K562 (cell line): Measurements from ENCODE around the gene TELO2. TPM values are rescaled to one million over a fixed set of nuclear protein-coding genes. Genes with fewer than 3 reads are reported as not detected.

Experiments used
- CBX1 ChIP-seq: sonication (generic); IDR thresholded peaks from 2 replicates; pipeline ENCODE4 v1.6.1; 2016; ENCODE audit warnings: antibody characterized with exemption, low read depth, mild to moderate bottlenecking
- GATA2 ChIP-seq: sonication (generic); formaldehyde crosslinking; IDR thresholded peaks from 2 replicates; pipeline ENCODE4 v1.4.0; 2020; ENCODE audit warnings: mild to moderate bottlenecking, missing genetic modification reagents
- HDAC1 ChIP-seq, 2 experiments: fragments of 450-650 bp; IDR thresholded peaks; 2 replicates each; pipeline ENCODE4 v1.6.1; 2016 to 2017; ENCODE audit warnings: inconsistent platforms in 1 of 2, mild to moderate bottlenecking in 1 of 2, moderate library complexity in 1 of 2
- JUN ChIP-seq, 2 experiments: sonication (generic) in 1 of 2; formaldehyde crosslinking in 1 of 2; IDR thresholded peaks; 2 replicates each; pipeline versions ENCODE4 v1.6.1 to v1.8.0; 2012 to 2022; ENCODE audit warnings: borderline replicate concordance in 2 of 2, mild to moderate bottlenecking in 2 of 2, improper control_type of control experiment in 1 of 2, low read depth in 1 of 2, low read length in 1 of 2, missing genetic modification reagents in 1 of 2
- KDM2B ChIP-seq: fragments of 250-450 bp; sonication (Bioruptor Pico); IDR thresholded peaks from 2 replicates; pipeline ENCODE4 v1.8.0; 2021; ENCODE audit warnings: mild to moderate bottlenecking, moderate library complexity
- MBD2 ChIP-seq: sonication (generic); IDR thresholded peaks from 2 replicates; pipeline ENCODE4 v1.6.1; 2016; ENCODE audit warnings: low read depth, borderline replicate concordance
- MTA1 ChIP-seq: fragments of 450-650 bp; IDR thresholded peaks from 2 replicates; pipeline ENCODE4 v1.6.1; 2017; ENCODE audit warnings: borderline replicate concordance
- NONO ChIP-seq, 2 experiments: fragments of 200-400 bp in 1 of 2; fragments of 450-650 bp in 1 of 2; formaldehyde crosslinking in 1 of 2; IDR thresholded peaks; 2 replicates each; pipeline ENCODE4 v1.6.1; 2017; ENCODE audit warnings: low read depth in 2 of 2, mild to moderate bottlenecking in 2 of 2, moderate library complexity in 2 of 2, low read length in 1 of 2
- POLR2B ChIP-seq: fragments of 450-650 bp; IDR thresholded peaks from 2 replicates; pipeline ENCODE4 v1.6.1; 2018; ENCODE audit warnings: low read depth; ENCODE audit not compliant: partially characterized antibody
- PYGO2 ChIP-seq: fragments of 450-650 bp; IDR thresholded peaks from 2 replicates; pipeline ENCODE4 v1.6.1; 2016; ENCODE audit warnings: mild to moderate bottlenecking, missing genetic modification characterization, moderate library complexity, missing compliant biosample characterization
- RB1 ChIP-seq: fragments of 450-650 bp; IDR thresholded peaks from 2 replicates; pipeline ENCODE4 v1.6.1; 2017; ENCODE audit warnings: low read depth, mild to moderate bottlenecking
- ZBTB2 ChIP-seq: fragments of 450-650 bp; IDR thresholded peaks from 2 replicates; pipeline ENCODE4 v1.6.1; 2016; ENCODE audit warnings: antibody characterized with exemption
- ZNF12 ChIP-seq: sonication (generic); formaldehyde crosslinking; IDR thresholded peaks from 2 replicates; pipeline ENCODE4 v1.4.0; 2020; ENCODE audit warnings: mild to moderate bottlenecking, missing genetic modification reagents
- ZNF707 ChIP-seq: fragments of 250-450 bp; sonication (Bioruptor Pico); conservative IDR thresholded peaks from 2 replicates; pipeline ENCODE4 v1.8.0; 2022; ENCODE audit warnings: inconsistent platforms, mild to moderate bottlenecking, moderate library complexity
- polyA plus RNA-seq, 8 experiments: library from polyadenylated mRNA; depleted of rRNA in 4 of 8; stranded (reverse) in 5 of 8; unstranded in 3 of 8; fragments of >200 nt; fragmentation: Nextera tagmentation in 2 of 8; fragmentation: Illumina TruSeq in 1 of 8; extraction: Ambion mirVana in 2 of 8; extraction: Trizol in 1 of 8; gene quantifications; 2 replicates each; pipeline versions ENCODE4 v1.2.1 to v1.2.3, GENCODE V29; 2011 to 2014; ENCODE audit warnings: inconsistent platforms in 1 of 8, missing spikeins in 1 of 8
- total RNA-seq, 7 experiments: library from RNA; depleted of rRNA in 6 of 7; stranded (reverse); fragments of >200 nt in 6 of 7; fragmentation: Illumina TruSeq in 2 of 7; extraction: Trizol in 2 of 7; gene quantifications; 2 replicates each; pipeline versions ENCODE4 v1.2.1 to v1.2.3, GENCODE V29; 2011 to 2021; ENCODE audit warnings: low replicate concordance in 1 of 7
- TF ChIP-seq, protein P1 (sequence below): fragments of 450-650 bp; IDR thresholded peaks from 2 replicates; pipeline ENCODE4 v1.6.1; 2018; ENCODE audit not compliant: partially characterized antibody
- TF ChIP-seq, protein P2 (sequence below): fragments of 150-350 bp; IDR thresholded peaks from 2 replicates; pipeline ENCODE4 v1.6.1; 2014; ENCODE audit warnings: low read depth, mild to moderate bottlenecking, low read length, borderline replicate concordance

The TELO2 gene
- total and polyA plus RNA-seq, 9 of the 15 experiments (the other 6 are each of a cell fraction or from before 2014, with no cell fraction given) = 0.51 to 91.8 (median 14.5) TPM

- 0 out of 2 replicates have a peak, but pooled peaks have one; percentile 16 for TF ChIP-seq ZNF12 (CRISPR knock-in tag)
- no peak; a peak in 1 of 4 replicates for TF ChIP-seq NONO (IDR thresholded peaks at IDR 0.05; ENCODE audit: low read depth in 2 of 2, low read length in 1 of 2)
- 0 out of 2 replicates have a peak, but pooled peaks have one; percentile 11 for TF ChIP-seq GATA2 (CRISPR knock-in tag)
- TF ChIP-seq MBD2 = no peak; the same call in 1 of the 2 replicates
- 0 out of 2 replicates have a peak, but pooled peaks have one; percentile 20 for TF ChIP-seq ZBTB2
- peak; percentile 60 for TF ChIP-seq POLR2B
- TF ChIP-seq HDAC1 (IDR thresholded peaks at IDR 0.05) = peak; percentile 11 to 91; a peak in 2 of 4 replicates
- TF ChIP-seq, protein P1, sequence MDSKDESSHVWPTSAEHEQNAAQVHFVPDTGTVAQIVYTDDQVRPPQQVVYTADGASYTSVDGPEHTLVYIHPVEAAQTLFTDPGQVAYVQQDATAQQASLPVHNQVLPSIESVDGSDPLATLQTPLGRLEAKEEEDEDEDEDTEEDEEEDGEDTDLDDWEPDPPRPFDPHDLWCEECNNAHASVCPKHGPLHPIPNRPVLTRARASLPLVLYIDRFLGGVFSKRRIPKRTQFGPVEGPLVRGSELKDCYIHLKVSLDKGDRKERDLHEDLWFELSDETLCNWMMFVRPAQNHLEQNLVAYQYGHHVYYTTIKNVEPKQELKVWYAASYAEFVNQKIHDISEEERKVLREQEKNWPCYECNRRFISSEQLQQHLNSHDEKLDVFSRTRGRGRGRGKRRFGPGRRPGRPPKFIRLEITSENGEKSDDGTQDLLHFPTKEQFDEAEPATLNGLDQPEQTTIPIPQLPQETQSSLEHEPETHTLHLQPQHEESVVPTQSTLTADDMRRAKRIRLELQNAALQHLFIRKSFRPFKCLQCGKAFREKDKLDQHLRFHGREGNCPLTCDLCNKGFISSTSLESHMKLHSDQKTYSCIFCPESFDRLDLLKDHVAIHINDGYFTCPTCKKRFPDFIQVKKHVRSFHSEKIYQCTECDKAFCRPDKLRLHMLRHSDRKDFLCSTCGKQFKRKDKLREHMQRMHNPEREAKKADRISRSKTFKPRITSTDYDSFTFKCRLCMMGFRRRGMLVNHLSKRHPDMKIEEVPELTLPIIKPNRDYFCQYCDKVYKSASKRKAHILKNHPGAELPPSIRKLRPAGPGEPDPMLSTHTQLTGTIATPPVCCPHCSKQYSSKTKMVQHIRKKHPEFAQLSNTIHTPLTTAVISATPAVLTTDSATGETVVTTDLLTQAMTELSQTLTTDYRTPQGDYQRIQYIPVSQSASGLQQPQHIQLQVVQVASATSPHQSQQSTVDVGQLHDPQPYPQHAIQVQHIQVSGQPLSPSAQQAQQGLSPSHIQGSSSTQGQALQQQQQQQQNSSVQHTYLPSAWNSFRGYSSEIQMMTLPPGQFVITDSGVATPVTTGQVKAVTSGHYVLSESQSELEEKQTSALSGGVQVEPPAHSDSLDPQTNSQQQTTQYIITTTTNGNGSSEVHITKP = peak; percentile 9
- TF ChIP-seq KDM2B (CRISPR knock-in tag) = peak; percentile 9; the same call in 1 of the 2 replicates
- no peak for TF ChIP-seq MTA1
- TF ChIP-seq CBX1 = peak; percentile 89; the same call in 1 of the 2 replicates
- TF ChIP-seq RB1 = peak; percentile 97
- TF ChIP-seq JUN (IDR thresholded peaks at IDR 0.05; ENCODE audit: borderline replicate concordance, low read depth, low read length) = no peak
- 0 out of 2 replicates have a peak, but pooled peaks have one; percentile 52 for TF ChIP-seq JUN (CRISPR knock-in tag; IDR thresholded peaks at IDR 0.05; ENCODE audit: borderline replicate concordance)
- TF ChIP-seq, protein P2, sequence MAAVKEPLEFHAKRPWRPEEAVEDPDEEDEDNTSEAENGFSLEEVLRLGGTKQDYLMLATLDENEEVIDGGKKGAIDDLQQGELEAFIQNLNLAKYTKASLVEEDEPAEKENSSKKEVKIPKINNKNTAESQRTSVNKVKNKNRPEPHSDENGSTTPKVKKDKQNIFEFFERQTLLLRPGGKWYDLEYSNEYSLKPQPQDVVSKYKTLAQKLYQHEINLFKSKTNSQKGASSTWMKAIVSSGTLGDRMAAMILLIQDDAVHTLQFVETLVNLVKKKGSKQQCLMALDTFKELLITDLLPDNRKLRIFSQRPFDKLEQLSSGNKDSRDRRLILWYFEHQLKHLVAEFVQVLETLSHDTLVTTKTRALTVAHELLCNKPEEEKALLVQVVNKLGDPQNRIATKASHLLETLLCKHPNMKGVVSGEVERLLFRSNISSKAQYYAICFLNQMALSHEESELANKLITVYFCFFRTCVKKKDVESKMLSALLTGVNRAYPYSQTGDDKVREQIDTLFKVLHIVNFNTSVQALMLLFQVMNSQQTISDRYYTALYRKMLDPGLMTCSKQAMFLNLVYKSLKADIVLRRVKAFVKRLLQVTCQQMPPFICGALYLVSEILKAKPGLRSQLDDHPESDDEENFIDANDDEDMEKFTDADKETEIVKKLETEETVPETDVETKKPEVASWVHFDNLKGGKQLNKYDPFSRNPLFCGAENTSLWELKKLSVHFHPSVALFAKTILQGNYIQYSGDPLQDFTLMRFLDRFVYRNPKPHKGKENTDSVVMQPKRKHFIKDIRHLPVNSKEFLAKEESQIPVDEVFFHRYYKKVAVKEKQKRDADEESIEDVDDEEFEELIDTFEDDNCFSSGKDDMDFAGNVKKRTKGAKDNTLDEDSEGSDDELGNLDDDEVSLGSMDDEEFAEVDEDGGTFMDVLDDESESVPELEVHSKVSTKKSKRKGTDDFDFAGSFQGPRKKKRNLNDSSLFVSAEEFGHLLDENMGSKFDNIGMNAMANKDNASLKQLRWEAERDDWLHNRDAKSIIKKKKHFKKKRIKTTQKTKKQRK = no peak
- TF ChIP-seq ZNF707 = no peak
- TF ChIP-seq PYGO2 = no peak
Observed at GRCh38 chr16:1492923-1493745, at the start of gene TELO2 (continued).
